NB4 (cell line): Measurements from ENCODE around the gene FMO3.

Experiments
- DNase-seq: peaks from one replicate; pipeline ENCODE4 v3.0.0; 2010; ENCODE audit warnings: low read depth
- H3K4me3 ChIP-seq: one replicate; pipeline ENCODE4 v1.5.1; 2011; ENCODE audit warnings: mild to moderate bottlenecking, low read depth, low read length, moderate library complexity
- MAX ChIP-seq: IDR thresholded peaks from 2 replicates; pipeline ENCODE4 v1.6.1; 2011; ENCODE audit warnings: low read depth, low read length
- MYC ChIP-seq: IDR thresholded peaks from 2 replicates; pipeline ENCODE4 v1.6.1; 2011; ENCODE audit warnings: low read depth, low read length
- POLR2A ChIP-seq: IDR thresholded peaks from 2 replicates; pipeline ENCODE4 v1.6.1; 2011; ENCODE audit warnings: mild to moderate bottlenecking; ENCODE audit not compliant: insufficient read length; ENCODE audit errors: extremely low read depth
- TF ChIP-seq, protein P1 (sequence below): IDR thresholded peaks from one replicate; pipeline ENCODE4 v1.5.1; 2012; ENCODE audit warnings: low read depth, low read length

Gene FMO3

DNA sequence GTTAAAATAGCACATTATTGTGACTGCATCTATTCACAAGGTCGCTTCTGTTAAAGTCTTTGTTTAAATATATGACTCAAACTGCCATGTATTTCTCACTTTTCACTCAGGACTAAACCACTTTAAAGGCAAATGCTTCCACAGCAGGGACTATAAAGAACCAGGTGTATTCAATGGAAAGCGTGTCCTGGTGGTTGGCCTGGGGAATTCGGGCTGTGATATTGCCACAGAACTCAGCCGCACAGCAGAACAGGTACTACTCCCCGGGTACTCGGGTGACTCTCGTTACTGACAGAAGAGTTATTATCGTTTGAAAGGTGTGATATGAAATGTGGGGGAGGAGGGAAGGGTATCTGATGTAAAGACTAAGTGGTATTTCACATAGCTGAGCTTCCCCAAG, 17.3 kb downstream of the FMO3 start:
- DNase-seq: no peak
- TF ChIP-seq, protein P1, sequence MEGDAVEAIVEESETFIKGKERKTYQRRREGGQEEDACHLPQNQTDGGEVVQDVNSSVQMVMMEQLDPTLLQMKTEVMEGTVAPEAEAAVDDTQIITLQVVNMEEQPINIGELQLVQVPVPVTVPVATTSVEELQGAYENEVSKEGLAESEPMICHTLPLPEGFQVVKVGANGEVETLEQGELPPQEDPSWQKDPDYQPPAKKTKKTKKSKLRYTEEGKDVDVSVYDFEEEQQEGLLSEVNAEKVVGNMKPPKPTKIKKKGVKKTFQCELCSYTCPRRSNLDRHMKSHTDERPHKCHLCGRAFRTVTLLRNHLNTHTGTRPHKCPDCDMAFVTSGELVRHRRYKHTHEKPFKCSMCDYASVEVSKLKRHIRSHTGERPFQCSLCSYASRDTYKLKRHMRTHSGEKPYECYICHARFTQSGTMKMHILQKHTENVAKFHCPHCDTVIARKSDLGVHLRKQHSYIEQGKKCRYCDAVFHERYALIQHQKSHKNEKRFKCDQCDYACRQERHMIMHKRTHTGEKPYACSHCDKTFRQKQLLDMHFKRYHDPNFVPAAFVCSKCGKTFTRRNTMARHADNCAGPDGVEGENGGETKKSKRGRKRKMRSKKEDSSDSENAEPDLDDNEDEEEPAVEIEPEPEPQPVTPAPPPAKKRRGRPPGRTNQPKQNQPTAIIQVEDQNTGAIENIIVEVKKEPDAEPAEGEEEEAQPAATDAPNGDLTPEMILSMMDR: no peak
- TF ChIP-seq POLR2A (no peak), MAX (no peak), MYC (no peak)
- no peak overlapping the region for H3K4me3 ChIP-seq

- no peak for DNase-seq
- H3K4me3 ChIP-seq: no peak overlapping the region
- no peak for TF ChIP-seq POLR2A
- no peak for TF ChIP-seq MYC
- TF ChIP-seq, protein P1: no peak
- TF ChIP-seq MAX: no peak
Measured at GRCh38 chr1:171109966-171110365, 19.3 kb downstream of the FMO3 start.

DNA sequence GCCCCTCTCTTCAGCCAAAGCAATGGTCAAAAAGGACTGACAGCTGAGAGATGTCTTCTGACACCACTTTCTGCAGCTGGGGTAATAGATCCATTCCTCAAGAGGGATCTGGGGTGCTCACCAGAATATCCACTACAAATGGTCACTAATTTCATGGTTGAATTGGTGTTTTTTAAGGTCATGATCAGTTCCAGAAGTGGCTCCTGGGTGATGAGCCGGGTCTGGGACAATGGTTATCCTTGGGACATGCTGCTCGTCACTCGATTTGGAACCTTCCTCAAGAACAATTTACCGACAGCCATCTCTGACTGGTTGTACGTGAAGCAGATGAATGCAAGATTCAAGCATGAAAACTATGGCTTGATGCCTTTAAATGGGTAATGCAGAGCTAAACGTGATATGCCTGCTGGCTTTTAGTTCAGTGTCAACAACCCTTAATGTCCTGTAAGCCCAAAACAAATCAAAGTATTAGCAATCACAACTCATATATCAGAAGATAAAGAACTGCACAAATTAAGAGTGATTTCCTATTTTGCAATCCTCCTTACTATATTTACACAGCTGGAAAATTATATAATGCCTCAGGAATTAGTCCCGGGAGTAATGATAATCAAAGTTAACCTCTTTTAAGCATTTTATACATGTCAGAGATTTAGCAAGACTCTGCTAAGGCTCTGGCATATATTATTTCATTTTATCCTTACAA, 20.1 kb downstream of the FMO3 start:
- TF ChIP-seq MAX (no peak), MYC (no peak), POLR2A (no peak)
- TF ChIP-seq, protein P1: no peak
- H3K4me3 ChIP-seq: no peak overlapping the region
- DNase-seq: no peak

GRCh38 chr1:171112119-171112518, 21.4 kb downstream of the FMO3 start:
- TF ChIP-seq MAX (no peak), MYC (no peak), POLR2A (no peak)
- TF ChIP-seq, protein P1: no peak
- no peak overlapping the region for H3K4me3 ChIP-seq
- DNase-seq: no peak

GRCh38 chr1:171113382-171113781, 22.7 kb downstream of the FMO3 start:
- no peak for DNase-seq

More at GRCh38 chr1:171113382-171113781, 22.7 kb downstream of the FMO3 start:
- H3K4me3 ChIP-seq: no peak overlapping the region
- TF ChIP-seq MYC: no peak
- TF ChIP-seq MAX: no peak
- no peak for TF ChIP-seq POLR2A
- TF ChIP-seq, protein P1: no peak
